K562 (cell line): ENCODE data around the gene VIPR2. TPM values are rescaled to one million over a fixed set of nuclear protein-coding genes. Genes with fewer than 3 reads are reported as not detected.
A peak's percentile ranks its signal among the peaks of the same experiment; 100 is the strongest.

Experiments used
- ATAC-seq: fragments of 200-7000 bp; cut with Tn5 transposase; 3 replicates; pipeline ENCODE4 v1.9.1; 2020; ENCODE audit warnings: moderate library complexity
- BruUV-seq: library from RNA; stranded (reverse); fragments of 400-500 nt; replicated peaks from 2 replicates; lab custom pipeline; 2021; lab: Mats Ljungman, UMichigan
- CTCF ChIA-PET: fragments of 300-600 bp; formaldehyde crosslinking; extraction: SDS; loops from one replicate; lab custom pipeline; 2021; ENCODE audit warnings: low intra/inter-chr PET ratio; lab: Yijun Ruan, JAX
- POLR2A ChIA-PET: fragments of 300-600, 350-650 bp; sonication (Branson Sonifier 250); formaldehyde crosslinking; extraction: SDS; loops from one replicate; lab custom pipeline; 2021; ENCODE audit warnings: antibody characterized with exemption, inconsistent platforms; lab: Yijun Ruan, JAX
- DNase-seq, 4 experiments: peaks; one replicate each; pipeline versions ENCODE4 v3.0.0 to v3.0.0-alpha.2; 2011 to 2018; ENCODE audit warnings: low spot score in 3 of 4, mixed read lengths in 3 of 4; ENCODE audit errors: extremely low read depth in 1 of 4
- FAIRE-seq: peaks from 2 replicates; lab custom pipeline; 2011; peaks lifted over from hg19 to GRCh38; lab: Jason Lieb, UNC
- H2AFZ ChIP-seq: 2 replicates; pipeline ENCODE4 v1.6.0; 2011; ENCODE audit warnings: low read depth, low read length, control low read depth, inconsistent platforms
- H3K27ac ChIP-seq: fragments of 200-600 bp; 3 replicates; pipeline ENCODE4 v1.8.0; 2011; ENCODE audit warnings: low read depth, mild to moderate bottlenecking, control low read depth, inconsistent platforms, low read length, moderate library complexity, mixed read lengths; ENCODE audit errors: extremely low read depth
- H3K27me3 ChIP-seq, 2 experiments: fragments of 300-600 bp in 1 of 2; 2 replicates in 1 of 2; 3 replicates in 1 of 2; pipeline versions ENCODE4 v1.6.0 to v1.8.0; 2011; ENCODE audit warnings: inconsistent platforms in 2 of 2, low read length in 2 of 2, mild to moderate bottlenecking in 1 of 2, mixed read lengths in 1 of 2, moderate library complexity in 1 of 2; ENCODE audit not compliant: control insufficient read depth in 2 of 2, insufficient read depth in 2 of 2
- H3K36me3 ChIP-seq: fragments of 300-600 bp; 3 replicates; pipeline ENCODE4 v1.8.0; 2011; ENCODE audit warnings: mild to moderate bottlenecking, low read length, inconsistent platforms; ENCODE audit not compliant: control insufficient read depth, insufficient read depth
- H3K4me1 ChIP-seq, 2 experiments: fragments of 200-600 bp in 1 of 2; replicated peaks in 1 of 2; 2 replicates in 1 of 2; 3 replicates in 1 of 2; pipeline versions ENCODE4 v1.5.1 to v1.8.0; 2011; ENCODE audit warnings: inconsistent platforms in 2 of 2, low read length in 2 of 2, mild to moderate bottlenecking in 1 of 2, mixed read lengths in 1 of 2, moderate library complexity in 1 of 2; ENCODE audit not compliant: control insufficient read depth in 2 of 2, insufficient read depth in 2 of 2
- H3K4me2 ChIP-seq: 2 replicates; pipeline ENCODE4 v1.6.1; 2011; ENCODE audit warnings: low read length, control low read depth, inconsistent platforms, mixed read lengths; ENCODE audit not compliant: insufficient read depth
- H3K4me3 ChIP-seq: fragments of 200-600 bp; sonication (generic), shearing (Covaris generic); 2 replicates; pipeline ENCODE4 v1.5.1; 2016; ENCODE audit warnings: control low read depth, inconsistent platforms
- H3K79me2 ChIP-seq: fragments of 200-600 bp; 3 replicates; pipeline ENCODE4 v1.8.0; 2011; ENCODE audit warnings: low read length, inconsistent platforms; ENCODE audit not compliant: control insufficient read depth, insufficient read depth
- H3K9ac ChIP-seq, 2 experiments: 2 replicates each; pipeline versions ENCODE4 v1.6.0 to v1.6.1; 2011; ENCODE audit warnings: low read depth in 2 of 2, low read length in 2 of 2, control low read depth in 1 of 2, inconsistent platforms in 1 of 2, mild to moderate bottlenecking in 1 of 2, mixed read lengths in 1 of 2; ENCODE audit not compliant: insufficient read depth in 1 of 2
- H3K9me1 ChIP-seq: one replicate; pipeline ENCODE4 v1.6.0; 2011; ENCODE audit warnings: inconsistent platforms, mild to moderate bottlenecking, low read length, moderate library complexity; ENCODE audit not compliant: control insufficient read depth, insufficient read depth
- H3K9me3 ChIP-seq: replicated peaks from 2 replicates; pipeline ENCODE4 v1.5.1; 2011; ENCODE audit warnings: low read depth, low read length, inconsistent platforms; ENCODE audit not compliant: control insufficient read depth, insufficient read depth
- H4K20me1 ChIP-seq: replicated peaks from 2 replicates; pipeline ENCODE4 v1.6.1; 2011; ENCODE audit warnings: low read length, inconsistent platforms, mixed read lengths; ENCODE audit not compliant: control insufficient read depth, insufficient read depth
- ATF7 ChIP-seq: fragments of 450-650 bp; IDR thresholded peaks from 2 replicates; pipeline ENCODE4 v1.7.1; 2014; ENCODE audit warnings: mild to moderate bottlenecking, moderate library complexity
- YY1 ChIP-seq, 3 experiments: IDR thresholded peaks; 2 replicates each; pipeline ENCODE4 v1.6.1; 2011; ENCODE audit warnings: low read length in 2 of 3, mild to moderate bottlenecking in 2 of 3, moderate library complexity in 2 of 3, borderline replicate concordance in 1 of 3, control low read depth in 1 of 3, low read depth in 1 of 3; ENCODE audit not compliant: insufficient read depth in 3 of 3, insufficient replicate concordance in 2 of 3, control insufficient read depth in 1 of 3, insufficient read length in 1 of 3; ENCODE audit errors: extremely low read depth in 1 of 3
- ZNF184 ChIP-seq: sonication (generic); formaldehyde crosslinking; IDR thresholded peaks from 2 replicates; pipeline ENCODE4 v1.5.0; 2020; ENCODE audit warnings: missing genetic modification reagents
- ZNF583 ChIP-seq: fragments of 250-450 bp; sonication (Bioruptor Pico); IDR thresholded peaks from 2 replicates; pipeline ENCODE4 v1.4.0; 2020
- WGBS: fragments of 100-300 bp; shearing (Covaris generic); methylation state at CpG from one replicate; pipeline ENCODE4 v1.1.6; 2016; ENCODE audit warnings: low coverage, mixed read lengths; ENCODE audit not compliant: insufficient coverage; ENCODE audit errors: missing lambda C conversion rate; 5-methylcytosine and 5-hydroxymethylcytosine counted together
- in situ Hi-C: fragments of 300-500 bp; cut with MboI; formaldehyde crosslinking; loops from 4 replicates; pipeline ENCODE4 v1.15.0; 2018; ENCODE audit warnings: inconsistent platforms, mixed read lengths
- intact Hi-C: fragments of 100-400 bp; cut with micrococcal nuclease; formaldehyde crosslinking; loops from 2 replicates; pipeline ENCODE4 v1.14.2; 2022
- polyA plus RNA-seq, 8 experiments: library from polyadenylated mRNA; depleted of rRNA in 4 of 8; stranded (reverse) in 5 of 8; unstranded in 3 of 8; fragments of >200 nt; fragmentation: Nextera tagmentation in 2 of 8; fragmentation: Illumina TruSeq in 1 of 8; extraction: Ambion mirVana in 2 of 8; extraction: Trizol in 1 of 8; gene quantifications; 2 replicates each; pipeline versions ENCODE4 v1.2.1 to v1.2.3, GENCODE V29; 2011 to 2014; ENCODE audit warnings: inconsistent platforms in 1 of 8, missing spikeins in 1 of 8
- total RNA-seq, 7 experiments: library from RNA; depleted of rRNA in 6 of 7; stranded (reverse); fragments of >200 nt in 6 of 7; fragmentation: Illumina TruSeq in 2 of 7; extraction: Trizol in 2 of 7; gene quantifications; 2 replicates each; pipeline versions ENCODE4 v1.2.1 to v1.2.3, GENCODE V29; 2011 to 2021; ENCODE audit warnings: low replicate concordance in 1 of 7

VIPR2 gene
- total and polyA plus RNA-seq, 9 of the 15 experiments (the other 6 are each of a cell fraction or from before 2014, with no cell fraction given) = 0.04 TPM; not detected in 8

DNA sequence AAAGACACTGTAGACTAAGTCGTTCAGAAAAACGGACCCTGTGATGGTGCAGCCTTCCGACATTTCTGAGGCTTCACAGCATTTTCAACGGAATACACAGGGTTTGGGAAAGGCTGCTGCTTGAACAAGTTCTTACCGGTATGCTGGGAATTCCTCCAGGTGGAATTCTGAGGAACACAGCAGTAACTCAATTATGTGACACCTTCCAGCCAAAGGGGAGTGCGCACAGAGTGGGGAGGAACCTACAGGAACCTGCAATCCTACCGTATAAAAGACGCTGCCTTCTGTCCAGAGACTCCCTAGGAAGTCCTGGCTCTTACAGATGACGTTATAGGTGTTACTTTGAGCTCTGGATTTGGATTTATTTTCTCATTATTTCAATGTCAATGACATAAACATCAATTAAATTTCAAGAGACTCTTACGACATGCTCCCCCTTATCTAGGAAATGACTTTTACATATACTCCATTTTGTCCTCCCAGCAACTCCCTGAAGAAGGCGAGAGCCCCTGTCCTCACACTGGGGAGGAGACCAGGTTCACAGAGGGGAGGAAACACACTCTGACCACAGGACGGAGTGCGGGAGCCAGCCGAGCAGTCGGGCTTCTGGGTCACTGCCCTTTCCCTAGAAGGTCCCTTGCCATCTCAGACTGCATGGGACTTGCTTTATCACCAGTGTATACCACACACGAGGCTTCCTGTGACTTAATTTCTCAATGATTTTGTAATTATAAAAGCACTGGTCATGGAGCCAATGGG, 27.9 kb downstream of the VIPR2 start:
- POLR2A ChIA-PET = interaction anchor here (0.6 kb wide), 1 partner anchor 24 kb away, joined by 3 read pairs; no protein-coding TSS in a partner anchor
- no peak for FAIRE-seq
- BruUV-seq = no TSS peak

More for the DNA sequence above, 27.9 kb downstream of the VIPR2 start:
- in situ Hi-C loops (no loop called here), intact Hi-C loops (no loop called here)
- TF ChIP-seq ZNF184 (CRISPR knock-in tag) (peak; percentile 79), ATF7 (no peak), ZNF583 (CRISPR knock-in tag) (no peak), YY1 (IDR thresholded peaks at IDR 0.05; ENCODE audit: borderline replicate concordance in 1 of 3, control insufficient read depth in 1 of 3, extremely low read depth in 1 of 3, insufficient read depth in 3 of 3, insufficient read length in 1 of 3, insufficient replicate concordance in 2 of 3, low read depth in 1 of 3, low read length in 2 of 3) (no peak)
- Histone ChIP-seq H2AFZ (no peak overlapping the region), H3K9me3 (no peaks in the 10 kb centered on the region), H3K9ac (no peak overlapping the region), H3K79me2 (no peaks in the 10 kb centered on the region), H3K4me3 (no peak overlapping the region), H3K9me1 (no peaks in the 10 kb centered on the region), H3K27me3 (peaks cover 81 to 90% of the 10 kb centered on the region in 2 experiments), H3K4me1 (peaks cover 0 to 9% of the 10 kb centered on the region in 2 experiments; a peak in 2 of 5 replicates), H3K27ac (no peak overlapping the region), H4K20me1 (peaks cover 12% of the 10 kb centered on the region), H3K4me2 (no peak overlapping the region), H3K36me3 (no peaks in the 10 kb centered on the region)
- 1% methylated on average over 16 of the region's 16 CpGs for WGBS
- no peak for DNase-seq
- CTCF ChIA-PET = no interaction called here
- ATAC-seq = peak; percentile 37; the same call in 1 of the 3 replicates
